Stimulated activated CD4-positive, alpha-beta T cell treated with anti-CD3 and anti-CD28 coated beads, Interleukin-2, amount 100 ng/mL, for 48 hours (primary cell): ENCODE data around the gene RCAN3.
A peak's percentile ranks its signal among the peaks of the same experiment; 100 is the strongest.

Experiments
- DNase-seq, 2 donors: peaks; one replicate each; pipeline ENCODE4 v3.0.0-alpha.2; 2020

Gene RCAN3

DNA sequence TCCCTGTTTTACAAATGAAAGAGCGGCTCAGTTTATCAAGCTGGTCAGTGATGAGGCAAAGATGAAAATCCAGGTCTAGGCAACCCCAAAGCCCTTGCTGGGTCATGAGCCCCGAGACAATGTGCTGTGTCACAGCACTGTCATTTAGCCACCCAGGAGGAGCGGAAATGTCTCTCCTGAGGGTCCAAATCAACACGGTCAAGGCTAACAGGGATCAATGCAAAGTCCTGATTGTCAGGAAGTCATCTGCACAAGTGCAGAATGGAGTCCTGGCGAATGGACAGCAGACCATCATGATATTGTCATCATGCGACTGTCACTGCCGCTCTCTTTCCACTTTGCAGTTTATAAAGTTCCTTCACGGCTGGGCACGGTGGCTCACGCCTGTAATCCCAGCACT is 83.5 kb downstream of the RCAN3 start:
- DNase-seq: no peak

DNA sequence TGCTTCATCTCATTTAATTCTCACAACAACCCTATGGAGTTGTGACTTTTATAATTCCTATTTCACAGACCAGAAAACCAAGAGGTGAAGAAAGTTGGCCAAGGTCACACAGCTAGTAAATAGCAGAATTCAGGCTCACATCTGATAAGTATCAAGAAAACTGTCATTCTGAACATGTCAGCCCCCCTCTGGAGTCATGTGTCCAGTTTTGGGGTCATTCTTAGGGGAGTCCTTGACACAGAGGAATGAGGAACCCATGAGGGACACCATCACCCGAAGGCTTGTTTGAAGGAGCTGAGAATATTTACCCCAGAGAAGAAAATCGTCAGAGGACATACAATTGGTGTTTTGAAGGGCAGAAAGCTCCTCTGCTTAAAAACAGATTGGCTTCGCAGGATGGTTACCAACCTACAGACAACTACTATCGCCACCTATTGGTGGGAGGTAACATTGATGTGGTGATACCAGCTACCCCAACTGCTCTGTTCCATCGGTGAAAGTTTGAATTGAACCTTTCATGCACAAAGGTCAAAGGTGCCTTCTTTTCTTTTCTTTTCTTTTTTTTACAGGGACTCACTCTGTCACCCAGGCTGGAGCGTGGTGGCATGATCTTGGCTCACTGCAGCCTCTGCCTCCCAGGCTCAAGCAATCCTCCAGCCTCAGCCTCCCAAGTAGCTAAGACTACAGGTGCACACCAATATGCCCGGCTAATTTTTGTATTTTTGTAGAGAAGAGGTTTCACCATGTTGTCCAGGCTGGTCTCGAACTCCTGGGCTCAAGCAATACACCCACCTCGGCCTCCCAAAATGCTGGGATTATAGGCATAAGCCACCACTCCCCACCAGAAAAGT is 84.6 kb downstream of the RCAN3 start:
- DNase-seq: peak; percentile 33 to 36

DNA sequence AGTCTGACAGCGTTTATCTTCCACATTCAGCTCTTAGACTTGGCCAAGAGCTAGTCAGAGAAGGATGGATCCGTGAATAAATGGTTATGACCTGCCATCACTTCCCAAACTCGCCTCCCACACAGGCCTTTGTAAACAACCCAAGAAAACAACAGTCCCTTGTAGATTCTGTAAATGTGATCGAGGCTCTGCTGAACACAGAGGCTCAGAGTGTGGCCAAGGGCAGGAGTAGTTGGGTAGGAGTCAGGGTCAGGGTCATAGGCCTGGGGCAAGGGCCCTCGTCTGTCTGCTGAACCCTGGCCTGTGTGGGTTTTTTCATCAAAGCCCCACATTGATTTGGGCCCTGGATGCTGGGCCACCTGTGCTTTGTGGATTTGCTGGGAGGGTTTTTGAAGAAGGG is 85.9 kb downstream of the RCAN3 start:
- no peak for DNase-seq

DNA sequence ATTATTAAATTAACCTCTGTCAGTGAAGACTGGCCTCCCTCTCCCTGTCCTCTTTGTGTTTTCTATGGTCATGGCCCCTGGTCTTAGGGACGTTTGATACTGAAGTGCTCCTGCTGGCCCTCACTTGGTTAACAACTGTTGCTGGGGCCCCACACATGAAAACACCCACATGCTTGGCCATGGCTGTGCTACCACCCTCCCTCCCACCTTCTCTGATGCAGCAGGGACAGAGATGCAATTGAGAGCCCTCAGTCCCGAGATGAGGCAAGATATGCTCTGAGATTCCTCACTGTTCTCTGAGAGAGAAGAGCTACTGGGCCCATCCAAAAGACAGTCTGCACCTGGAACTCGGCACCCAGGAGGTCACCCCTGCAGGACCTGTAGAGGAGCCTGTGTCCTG is 86.6 kb downstream of the RCAN3 start:
- no peak for DNase-seq
